ENCODE measurements around the gene CTNNBL1.

CTNNBL1 gene

DNA sequence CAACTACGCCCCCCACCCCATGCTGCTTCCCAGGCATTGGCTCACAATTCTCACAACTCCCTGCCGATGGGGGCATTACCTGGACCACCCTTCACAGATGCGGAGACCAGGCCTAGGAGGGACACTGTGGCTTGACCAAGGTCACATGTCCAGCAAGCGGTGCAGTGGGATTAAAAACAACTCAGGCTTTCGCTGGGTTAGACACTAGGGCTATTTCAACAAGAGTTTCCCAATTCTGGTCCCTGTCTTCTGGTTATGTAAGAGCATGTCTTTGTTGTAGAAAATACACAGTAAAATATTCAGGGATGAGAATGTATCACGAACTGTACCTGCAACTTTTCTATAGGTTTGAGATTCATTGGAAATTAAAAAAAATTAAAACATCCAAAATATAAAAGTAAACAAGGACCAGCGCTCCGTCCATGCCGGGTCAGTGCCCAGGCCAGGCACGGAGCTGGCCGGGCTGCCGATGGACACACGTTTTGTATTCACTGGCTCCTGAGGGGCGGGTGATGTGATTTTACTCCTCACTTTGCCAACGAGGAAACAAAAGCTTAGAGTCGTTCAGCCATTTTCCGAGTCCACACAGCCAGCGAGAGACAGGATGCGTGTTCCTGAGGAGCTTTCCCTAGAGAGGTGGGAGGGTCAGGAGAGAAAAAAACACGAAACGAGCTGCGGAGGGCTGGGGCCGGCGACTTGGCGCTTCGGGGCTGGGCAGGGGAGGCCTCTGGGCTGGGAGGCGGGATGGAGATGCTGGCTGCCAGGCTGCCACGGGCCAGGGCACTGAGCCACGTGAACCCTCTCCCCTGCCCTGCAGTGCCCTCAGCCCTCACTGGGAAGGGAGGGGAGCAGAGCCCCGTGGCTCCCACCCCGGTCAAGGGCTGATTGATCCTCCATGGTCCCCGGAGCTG lies 192.0 kb downstream of the CTNNBL1 start:
- no peak for DNase-seq

DNA sequence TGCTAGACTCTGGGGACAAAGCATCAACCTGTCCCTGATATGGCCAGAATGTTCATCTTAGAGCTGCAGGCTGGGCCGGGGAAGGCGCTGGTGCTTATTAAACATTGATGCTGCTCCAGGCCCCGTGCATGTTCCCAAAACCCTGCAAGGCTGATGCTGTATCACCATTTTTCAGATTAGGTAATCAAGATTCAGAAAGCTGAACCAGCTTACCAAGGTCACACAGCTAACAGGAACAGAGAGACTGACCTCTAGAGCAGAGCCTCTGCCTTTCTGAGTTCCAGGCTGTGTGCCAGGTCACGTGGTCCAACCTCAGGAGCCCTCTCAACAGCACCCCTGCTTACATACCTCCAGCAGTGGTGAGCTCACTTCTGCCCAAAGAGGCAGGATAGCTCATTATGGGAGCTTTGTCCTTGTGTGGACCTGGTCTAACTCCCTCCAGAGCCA lies 193.0 kb downstream of the CTNNBL1 start:
- no peak for DNase-seq

DNA sequence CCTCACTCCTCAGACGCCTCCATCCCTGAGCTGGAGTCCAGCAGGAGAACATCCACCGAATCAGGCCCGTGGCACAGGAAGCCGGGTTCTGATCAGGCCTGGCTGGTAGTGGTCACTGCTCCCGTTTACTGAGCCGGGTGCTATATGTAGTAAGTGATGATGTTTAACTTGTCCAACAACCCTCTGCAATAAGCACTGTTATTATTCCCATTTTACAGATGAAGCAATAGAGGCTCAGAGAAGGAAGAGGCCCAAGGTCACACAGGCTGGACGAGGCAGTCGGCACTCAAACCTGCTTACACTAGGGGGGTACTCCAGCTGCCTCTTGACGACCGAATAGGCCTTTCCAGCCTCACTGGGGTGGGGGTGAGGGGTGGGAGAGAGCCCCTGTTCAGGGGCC lies 194.8 kb downstream of the CTNNBL1 start:
- DNase-seq: no peak

GRCh38 chr20:37890108-37890507 lies 196.3 kb downstream of the CTNNBL1 start:
- DNase-seq: no peak

DNA sequence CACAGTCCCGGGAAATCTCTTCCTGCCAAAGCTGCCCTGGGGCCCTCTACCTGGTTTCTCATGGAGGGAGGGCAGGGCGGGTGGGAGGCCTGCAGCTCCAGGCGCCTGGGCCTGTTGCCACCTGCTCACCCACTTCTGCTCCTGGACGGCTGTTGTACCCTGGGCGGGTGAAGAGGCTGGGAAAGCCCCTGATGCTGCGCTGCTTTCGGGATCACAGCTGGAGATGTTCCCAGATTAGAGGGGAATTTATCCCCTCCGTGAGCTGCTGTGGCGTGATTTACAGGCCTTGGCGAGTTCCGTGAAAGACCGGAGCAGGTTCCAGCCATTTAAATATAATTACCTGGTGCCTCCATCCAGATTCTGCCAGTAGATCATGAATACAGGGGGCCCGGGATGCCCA lies 196.8 kb downstream of the CTNNBL1 start:
- no peak for DNase-seq

DNA sequence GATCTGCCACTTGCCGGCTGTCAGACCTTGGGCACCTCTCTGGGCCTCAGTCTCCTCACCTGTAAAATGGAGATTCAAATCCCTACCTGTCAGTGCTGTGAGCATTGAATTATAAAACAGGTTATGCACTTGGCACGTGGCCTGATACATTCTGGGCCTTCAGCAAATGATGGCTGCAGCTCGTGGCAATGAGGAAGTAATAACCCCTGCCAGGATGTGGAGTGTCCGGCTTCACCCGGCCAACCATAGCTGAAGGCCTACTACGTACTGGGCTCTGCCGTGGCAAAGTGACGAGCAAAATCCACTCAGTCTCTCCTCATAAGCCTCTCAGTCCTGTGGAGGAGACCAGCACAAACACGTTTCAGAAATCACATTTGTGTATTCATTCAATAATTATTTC lies 198.2 kb downstream of the CTNNBL1 start:
- DNase-seq: no peak

DNA sequence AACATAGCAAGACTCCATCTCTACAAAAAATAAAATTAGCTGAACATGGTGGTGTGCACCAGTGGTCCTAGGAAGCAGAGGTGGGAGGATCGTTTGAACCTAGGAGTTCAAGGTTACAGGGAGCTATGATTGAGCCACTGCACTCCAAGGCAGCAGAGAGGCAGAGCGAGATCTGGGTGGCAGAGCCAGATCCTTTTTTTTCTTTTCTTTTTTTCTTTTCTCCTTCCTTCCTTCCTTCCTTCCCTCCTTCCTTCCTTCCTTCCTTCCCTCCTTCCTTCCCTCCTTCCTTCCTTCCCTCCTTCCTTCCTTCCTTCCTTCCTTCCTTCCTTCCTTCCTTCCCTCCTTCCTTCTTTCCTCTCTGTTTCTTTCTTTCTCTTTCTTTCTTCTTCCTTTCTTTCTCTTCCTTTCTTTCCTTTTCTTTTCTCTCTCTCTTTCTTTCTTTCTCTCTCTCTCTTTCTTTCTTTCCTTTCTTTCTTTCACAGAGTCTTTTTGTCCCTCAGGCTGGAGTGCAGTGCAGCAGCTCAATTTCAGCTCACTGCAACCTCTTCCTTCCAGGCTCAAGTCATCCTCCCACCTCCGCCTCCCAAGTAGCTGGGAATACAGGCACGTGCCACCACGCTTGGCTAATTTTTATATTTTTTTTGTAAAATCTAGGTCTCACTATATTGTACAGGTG lies 199.9 kb downstream of the CTNNBL1 start:
- DNase-seq: no peak

- no peak for DNase-seq
Measured at GRCh38 chr20:37894454-37894853, 200.6 kb downstream of the CTNNBL1 start.

DNA sequence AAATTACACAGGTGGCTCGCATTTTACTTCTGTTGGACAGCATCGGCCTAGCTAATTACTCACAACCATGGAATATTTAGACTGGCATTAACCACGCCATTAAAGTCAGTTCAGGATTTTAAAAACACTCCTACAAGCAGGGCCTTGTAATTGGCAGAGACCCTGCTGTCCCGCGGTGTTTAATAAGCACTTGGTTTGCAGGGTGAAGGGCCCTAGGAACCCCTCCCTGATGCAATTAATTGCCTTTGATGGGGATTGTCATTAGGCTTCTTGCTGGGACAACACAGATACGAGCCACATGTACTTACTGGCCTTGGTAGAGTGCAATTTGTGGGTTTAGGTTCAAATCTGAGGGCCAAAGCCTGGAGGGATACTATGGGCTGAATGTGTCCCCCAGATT lies 201.3 kb downstream of the CTNNBL1 start:
- DNase-seq: no peak

GRCh38 chr20:37896932-37897548 lies 203.2 kb downstream of the CTNNBL1 start:
- DNase-seq: no peak

- no peak for DNase-seq
Measured at GRCh38 chr20:37898233-37899104, 204.6 kb downstream of the CTNNBL1 start.

DNA sequence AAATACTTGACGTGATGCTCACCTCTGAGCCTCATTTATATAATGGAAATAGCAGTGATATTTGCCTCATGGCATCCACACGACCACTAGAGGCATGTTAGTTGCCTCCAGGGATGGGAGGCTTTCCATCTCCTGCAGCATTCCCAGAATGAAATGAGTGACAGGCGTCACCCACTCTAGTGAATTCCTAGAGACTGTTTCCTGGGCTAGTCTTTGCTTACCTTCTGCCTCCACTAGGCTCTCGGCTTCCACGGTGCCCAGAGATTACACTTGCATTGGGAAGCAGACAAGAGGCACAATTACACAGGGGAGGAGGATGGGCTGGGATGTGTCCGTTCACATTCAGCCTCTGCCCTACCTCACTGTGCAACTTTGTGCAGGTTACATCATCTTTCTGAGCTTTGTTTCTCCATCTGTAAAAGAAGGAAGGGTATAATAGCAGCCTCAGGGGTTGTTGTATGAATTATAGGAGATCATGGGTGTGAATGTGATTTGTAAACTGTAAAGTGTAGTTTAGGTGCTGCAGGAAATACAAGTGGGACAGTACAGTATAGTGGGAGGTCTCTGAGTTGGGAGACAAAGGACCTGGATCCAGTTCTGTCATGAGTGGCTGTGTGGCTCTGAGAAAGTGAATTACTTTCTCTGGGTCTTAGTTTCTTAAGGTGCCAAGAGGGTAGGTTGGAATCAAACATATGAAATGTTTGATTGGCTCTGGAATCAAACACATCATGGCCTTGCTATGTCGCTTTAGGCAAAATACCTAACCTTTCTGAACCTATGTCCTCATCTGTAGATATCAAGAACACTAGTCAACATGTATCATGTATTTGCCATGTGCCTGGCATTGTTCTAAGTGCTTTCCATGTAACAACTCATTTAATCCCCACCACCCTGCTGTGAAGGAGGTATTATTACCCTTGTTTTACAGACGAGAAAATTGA lies 205.5 kb downstream of the CTNNBL1 start:
- no peak for DNase-seq

DNA sequence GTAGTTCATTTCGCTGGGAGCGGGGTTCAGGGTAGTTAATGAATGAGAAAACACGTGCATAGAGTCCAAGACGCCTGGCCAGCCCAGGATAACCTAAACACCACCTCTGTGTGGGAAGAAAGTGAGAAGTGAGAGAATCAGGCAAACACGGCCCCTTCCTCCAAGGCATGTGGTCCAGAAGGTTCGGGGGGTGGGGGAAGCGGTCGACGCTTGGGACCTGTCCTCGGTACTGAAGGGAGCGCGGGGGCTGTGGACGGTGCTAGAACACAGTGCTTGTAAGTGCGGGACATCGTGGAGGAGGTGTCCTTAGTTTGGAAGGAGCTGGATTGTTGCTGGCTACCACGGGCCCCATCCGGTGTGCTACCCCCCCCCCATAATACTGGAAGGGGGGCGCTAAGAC lies 207.4 kb downstream of the CTNNBL1 start:
- DNase-seq: no peak

- DNase-seq: no peak
Measured at GRCh38 chr20:37901654-37902503, 208.0 kb downstream of the CTNNBL1 start.

DNA sequence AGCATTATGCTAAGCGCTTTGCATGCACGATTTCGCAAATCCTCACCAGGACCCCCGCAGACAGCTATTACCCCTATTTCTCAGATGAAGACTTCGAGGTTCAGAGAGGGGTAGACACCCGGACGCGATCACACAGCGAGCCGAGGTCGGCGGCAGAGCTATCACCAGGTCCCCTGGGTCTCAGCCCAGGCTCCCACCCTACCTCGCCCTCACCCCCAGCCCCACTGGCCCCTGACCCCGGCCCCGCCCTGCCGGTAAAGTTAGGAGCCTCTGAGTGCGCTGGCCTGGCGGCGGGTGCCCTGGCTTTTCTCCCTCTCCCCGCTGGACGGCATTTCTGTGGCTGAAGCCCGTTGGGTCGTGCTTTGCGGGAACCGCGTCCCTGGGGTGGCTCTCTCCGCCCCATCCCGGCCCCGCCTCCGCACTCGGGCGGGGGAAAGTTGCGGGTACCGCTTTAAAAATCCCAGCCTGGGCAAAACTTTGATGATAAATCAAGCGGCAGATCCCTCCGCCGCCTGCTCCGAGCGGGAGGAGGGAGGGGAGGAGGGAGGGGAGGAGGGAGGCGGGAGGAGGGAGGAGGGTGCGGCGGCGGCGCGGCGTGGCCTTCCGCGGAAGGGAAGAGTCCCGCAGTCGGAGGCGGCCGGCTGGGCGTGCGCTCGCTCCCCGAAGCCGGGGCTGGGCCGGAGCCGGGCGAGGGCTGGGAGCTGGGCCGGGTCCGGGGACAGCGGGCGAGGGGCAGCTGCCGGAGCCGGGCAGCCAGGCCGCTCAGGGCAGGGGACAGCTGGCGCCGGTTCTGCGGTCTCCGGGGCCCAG lies 208.9 kb downstream of the CTNNBL1 start, which contains the start of gene VSTM2L:
TSS of gene VSTM2L (plus strand) at position 624 of the 810 bp plus-strand sequence. CDS start 224 bp downstream, outside the sequence.
- no peak for DNase-seq

DNA sequence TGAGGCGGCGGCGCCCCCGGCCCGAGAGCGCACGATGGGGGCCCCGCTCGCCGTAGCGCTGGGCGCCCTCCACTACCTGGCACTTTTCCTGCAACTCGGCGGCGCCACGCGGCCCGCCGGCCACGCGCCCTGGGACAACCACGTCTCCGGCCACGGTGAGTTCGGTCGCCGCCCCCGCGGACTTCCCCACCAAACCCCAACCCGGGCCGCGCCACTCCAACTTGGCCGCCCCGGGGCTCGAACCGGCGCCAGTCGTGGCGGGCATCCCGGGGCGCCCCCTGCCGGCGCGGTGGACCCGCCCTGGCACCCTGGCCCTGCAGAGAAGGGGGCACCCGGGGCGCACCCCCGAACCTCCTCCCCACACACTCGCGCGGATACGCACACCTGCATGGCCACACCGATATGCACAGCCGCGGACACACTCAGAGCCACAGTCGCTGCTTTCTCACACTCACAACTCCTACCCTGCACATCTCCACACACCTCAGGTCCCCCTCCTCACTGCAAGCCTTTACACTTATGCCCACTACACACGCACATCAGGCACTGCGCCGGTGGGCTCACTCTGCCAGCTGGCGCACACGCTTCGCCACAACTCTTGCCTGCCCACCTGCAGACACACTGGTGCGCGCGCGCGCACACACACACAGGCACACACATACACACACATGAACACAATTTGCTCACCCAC lies 209.6 kb downstream of the CTNNBL1 start:
- no peak for DNase-seq

DNA sequence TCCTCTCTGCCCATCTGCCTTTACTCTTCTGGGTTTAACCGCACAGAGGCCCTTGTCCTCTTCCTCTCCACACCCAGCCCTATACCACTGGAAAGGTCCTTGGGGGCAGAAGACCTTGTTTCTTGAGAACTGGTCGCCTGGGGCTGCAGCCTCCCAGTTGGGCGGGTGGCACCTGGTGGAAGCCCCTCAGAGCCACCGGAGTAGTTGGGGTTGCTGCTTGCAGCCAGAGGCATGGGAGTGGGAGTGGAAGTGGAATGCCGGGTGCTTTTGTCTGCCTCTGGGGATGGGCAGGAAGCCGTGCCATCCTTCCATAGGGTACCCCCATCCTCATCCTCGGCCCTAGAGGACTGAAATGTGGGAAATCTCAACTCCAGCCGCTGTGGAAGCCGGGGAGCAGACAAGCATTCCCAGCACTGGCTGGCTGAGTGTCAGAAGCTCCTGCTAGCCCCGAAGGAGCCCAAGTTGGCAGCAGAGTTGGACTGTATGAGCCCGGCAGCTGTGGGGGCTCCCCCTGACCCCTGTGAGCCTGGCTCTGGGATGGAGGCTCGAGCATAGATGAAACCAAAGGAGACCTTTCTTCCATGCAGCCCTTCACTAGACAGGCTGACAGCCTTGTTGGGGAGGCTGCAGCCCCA lies 210.3 kb downstream of the CTNNBL1 start:
- DNase-seq: no peak

GRCh38 chr20:37904845-37905373 lies 211.1 kb downstream of the CTNNBL1 start:
- no peak for DNase-seq
